GM12874 (cell line): ENCODE results near the gene HYI.

Experiments used
- TF ChIP-seq, protein P1 (sequence below): IDR thresholded peaks from 2 replicates; pipeline ENCODE4 v1.5.1; 2011; ENCODE audit warnings: low read depth, mild to moderate bottlenecking, control low read depth, low read length, moderate library complexity; ENCODE audit not compliant: insufficient read depth

The HYI gene

DNA sequence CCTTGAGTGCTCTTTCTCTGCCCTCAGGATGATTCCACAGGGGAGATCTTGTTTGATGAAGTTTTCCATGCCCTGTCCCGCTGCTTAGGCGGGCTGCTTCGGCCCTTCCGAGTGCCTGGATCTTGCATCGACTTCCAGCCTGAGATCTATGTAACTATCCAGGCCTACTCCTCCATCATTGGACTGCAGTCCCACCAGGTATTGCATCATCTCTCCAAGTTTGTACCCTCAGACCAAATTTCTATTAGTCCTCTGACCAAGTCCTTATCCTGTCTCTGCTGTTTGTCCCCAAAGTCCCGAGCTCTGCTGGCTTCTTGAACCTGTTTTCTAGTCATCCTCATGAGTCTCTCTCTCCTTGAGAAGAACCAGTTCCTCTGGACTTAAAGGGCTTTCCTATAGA, 49.4 kb downstream of the HYI start:
- TF ChIP-seq, protein P1, sequence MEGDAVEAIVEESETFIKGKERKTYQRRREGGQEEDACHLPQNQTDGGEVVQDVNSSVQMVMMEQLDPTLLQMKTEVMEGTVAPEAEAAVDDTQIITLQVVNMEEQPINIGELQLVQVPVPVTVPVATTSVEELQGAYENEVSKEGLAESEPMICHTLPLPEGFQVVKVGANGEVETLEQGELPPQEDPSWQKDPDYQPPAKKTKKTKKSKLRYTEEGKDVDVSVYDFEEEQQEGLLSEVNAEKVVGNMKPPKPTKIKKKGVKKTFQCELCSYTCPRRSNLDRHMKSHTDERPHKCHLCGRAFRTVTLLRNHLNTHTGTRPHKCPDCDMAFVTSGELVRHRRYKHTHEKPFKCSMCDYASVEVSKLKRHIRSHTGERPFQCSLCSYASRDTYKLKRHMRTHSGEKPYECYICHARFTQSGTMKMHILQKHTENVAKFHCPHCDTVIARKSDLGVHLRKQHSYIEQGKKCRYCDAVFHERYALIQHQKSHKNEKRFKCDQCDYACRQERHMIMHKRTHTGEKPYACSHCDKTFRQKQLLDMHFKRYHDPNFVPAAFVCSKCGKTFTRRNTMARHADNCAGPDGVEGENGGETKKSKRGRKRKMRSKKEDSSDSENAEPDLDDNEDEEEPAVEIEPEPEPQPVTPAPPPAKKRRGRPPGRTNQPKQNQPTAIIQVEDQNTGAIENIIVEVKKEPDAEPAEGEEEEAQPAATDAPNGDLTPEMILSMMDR, result no peak

DNA sequence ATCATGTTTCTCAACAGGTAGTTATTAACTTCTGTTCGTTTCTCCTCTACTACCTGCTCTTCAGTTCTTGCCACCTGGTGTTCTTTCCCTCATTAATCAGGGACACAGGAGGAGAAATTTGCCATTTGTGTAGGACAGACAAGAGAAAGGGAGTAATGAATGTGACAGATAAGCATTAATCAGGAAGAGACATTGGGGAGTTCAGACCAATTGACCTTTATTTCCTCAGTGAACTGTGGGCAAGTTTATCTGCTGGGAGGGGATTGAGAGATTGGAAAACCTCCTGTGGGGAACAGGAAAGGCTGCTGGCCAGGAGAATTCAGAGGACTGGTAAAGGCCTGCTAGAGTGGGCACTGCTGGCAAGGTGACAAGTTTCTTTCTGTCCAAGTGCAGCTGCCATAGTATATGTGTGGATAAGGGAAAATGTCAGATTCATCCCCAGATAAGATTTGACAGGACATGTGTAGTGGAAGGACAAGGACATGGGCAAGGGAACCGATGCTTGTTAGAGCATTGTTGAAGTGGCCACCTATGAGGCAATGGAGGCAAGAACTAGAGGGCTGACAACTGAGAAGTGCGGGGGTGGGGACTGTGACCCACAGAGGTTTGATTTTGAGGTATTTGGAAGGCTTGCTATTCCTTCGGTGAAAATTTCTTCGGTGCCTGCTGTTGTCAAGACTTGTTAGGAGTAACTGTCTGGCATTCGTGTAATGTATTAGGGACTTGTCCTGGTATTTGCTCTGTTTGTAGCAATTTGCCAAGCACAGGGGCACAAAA, 51.5 kb downstream of the HYI start:
- TF ChIP-seq, protein P1, result no peak
